ENCODE data around the gene PAGE1.
"Not testable (repeated sequence)": the region's sequence is repeated elsewhere in the genome, so short reads cannot be mapped to it uniquely, and the experiment has no call there.

Gene PAGE1, protein sequence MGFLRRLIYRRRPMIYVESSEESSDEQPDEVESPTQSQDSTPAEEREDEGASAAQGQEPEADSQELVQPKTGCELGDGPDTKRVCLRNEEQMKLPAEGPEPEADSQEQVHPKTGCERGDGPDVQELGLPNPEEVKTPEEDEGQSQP

DNA sequence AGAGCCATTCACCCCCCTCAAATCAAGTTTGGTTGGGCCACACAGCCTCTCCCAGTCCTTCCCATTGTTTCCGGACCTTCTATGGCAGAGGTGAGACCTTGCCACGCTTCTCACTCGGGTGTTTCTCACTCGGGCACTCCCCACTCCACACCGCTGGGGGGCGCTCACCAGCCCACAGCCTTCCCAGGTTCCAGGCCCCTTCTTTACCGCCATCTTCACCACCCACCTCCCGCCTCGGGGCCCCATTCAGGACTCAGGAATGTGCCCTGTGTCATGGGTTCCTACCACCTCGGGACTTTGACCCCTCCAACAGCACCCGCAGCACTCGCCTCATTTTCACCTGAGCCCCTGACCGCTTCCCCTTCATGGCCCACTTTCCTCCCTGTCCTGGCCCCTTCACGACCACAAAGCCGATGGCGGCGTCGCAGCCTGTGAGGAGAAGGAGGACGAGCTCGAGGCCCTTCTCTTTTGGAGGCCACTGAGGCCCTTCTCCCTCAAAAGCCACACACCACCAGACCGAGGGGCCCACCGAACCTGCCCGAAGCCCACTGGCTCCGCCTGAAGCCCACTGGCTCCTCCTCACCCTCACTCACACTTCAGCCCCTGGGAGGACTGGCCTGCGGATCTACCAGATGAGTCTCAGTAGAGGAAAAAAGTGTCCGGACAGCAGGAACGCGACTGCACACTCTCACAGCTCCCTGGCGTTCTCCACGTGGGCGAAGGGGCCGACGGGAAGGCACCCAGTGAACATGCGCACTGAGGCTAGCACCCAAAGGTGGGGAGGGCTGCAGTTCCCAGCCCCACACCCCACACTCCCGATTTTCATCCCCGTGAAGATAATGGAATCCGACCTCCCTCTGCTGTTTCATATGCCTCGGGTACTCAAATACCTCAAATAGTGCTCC, at the start of gene PAGE1:
Gene PAGE1, minus strand, starts transcription at position 709 of the 905 bp plus-strand sequence. CDS start 1,214 bp downstream, outside the sequence.
- ChIA-PET CTCF (no interaction called here), POLR2A (no interaction called here)
- no peak for DNase-seq (ENCODE audit: extremely low spot score)
- TF ChIP-seq CTBP1 (IDR thresholded peaks at IDR 0.05; ENCODE audit: borderline replicate concordance) (no peak), BHLHE40 (IDR thresholded peaks at IDR 0.05; ENCODE audit: borderline replicate concordance) (no peak), TARDBP (IDR thresholded peaks at IDR 0.05) (no peak), ZNF384 (IDR thresholded peaks at IDR 0.05) (no peak), SP1 (IDR thresholded peaks at IDR 0.05) (no peak), ELF4 (IDR thresholded peaks at IDR 0.05) (no peak), ARNT (IDR thresholded peaks at IDR 0.05) (no peak), SUZ12 (IDR thresholded peaks at IDR 0.05) (no peak), LEF1 (IDR thresholded peaks at IDR 0.05; ENCODE audit: borderline replicate concordance) (no peak), HDGF (IDR thresholded peaks at IDR 0.05; ENCODE audit: borderline replicate concordance) (no peak), FOXK2 (IDR thresholded peaks at IDR 0.05) (no peak), FOXA1 (IDR thresholded peaks at IDR 0.05) (no peak), NFRKB (IDR thresholded peaks at IDR 0.05) (no peak)
- TF ChIP-seq, protein P1, sequence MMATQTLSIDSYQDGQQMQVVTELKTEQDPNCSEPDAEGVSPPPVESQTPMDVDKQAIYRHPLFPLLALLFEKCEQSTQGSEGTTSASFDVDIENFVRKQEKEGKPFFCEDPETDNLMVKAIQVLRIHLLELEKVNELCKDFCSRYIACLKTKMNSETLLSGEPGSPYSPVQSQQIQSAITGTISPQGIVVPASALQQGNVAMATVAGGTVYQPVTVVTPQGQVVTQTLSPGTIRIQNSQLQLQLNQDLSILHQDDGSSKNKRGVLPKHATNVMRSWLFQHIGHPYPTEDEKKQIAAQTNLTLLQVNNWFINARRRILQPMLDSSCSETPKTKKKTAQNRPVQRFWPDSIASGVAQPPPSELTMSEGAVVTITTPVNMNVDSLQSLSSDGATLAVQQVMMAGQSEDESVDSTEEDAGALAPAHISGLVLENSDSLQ (IDR thresholded peaks at IDR 0.05) = no peak

DNA sequence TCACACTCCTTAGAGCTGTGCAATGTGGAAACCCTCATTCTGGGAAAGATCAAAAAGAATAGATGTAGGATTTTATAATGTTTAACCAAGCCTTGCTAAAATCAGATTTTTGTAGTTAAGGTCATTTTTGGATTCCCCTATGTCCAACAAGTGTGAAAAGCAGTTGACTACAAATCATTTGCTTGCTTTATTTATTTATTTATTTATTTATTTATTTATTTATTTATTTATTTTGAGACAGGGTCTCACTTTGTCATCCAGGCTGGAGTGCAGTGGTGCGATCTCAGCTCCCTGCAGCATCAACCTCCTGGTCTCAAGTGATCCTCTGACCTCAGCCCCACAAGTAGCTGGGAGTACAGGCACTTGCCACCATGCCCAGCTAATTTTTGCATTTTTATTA, 45.7 kb upstream of the PAGE1 start:
- CTCF ChIA-PET; POLR2A ChIA-PET; DNase-seq (ENCODE audit: extremely low spot score): not testable (repeated sequence)

DNA sequence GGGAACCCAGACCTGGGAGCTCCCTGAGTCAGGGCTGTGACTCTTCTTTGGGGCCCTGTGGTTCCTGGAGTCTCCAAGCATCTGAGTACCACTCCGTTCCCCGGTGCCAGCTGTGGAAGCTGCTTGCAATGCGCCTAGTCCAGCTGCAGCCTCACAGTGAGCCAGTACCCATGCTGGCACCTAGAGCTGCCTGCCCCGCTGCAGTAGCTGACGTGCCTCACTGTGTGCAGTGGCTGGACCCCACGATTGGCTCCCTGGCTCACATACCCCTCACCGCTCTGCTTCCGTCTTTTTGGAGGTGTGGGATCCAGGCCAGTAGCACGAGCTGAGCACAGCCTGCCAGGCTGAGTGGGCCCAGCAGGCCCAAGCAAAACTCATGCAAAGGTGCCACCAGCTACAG, 32.1 kb upstream of the PAGE1 start:
- TF ChIP-seq ZNF384 (IDR thresholded peaks at IDR 0.05) = no peak
- TF ChIP-seq ELF4 (IDR thresholded peaks at IDR 0.05) = no peak
- no peak for TF ChIP-seq L3MBTL2 (conservative IDR thresholded peaks at IDR 0.05)
- TF ChIP-seq FOXM1 (IDR thresholded peaks at IDR 0.05; ENCODE audit: borderline replicate concordance) = no peak
- TF ChIP-seq FOXK2 (IDR thresholded peaks at IDR 0.05) = no peak
- TF ChIP-seq FOXA1 (IDR thresholded peaks at IDR 0.05) = no peak
- TF ChIP-seq ARNT (IDR thresholded peaks at IDR 0.05) = no peak
- TF ChIP-seq CTBP1 (IDR thresholded peaks at IDR 0.05; ENCODE audit: borderline replicate concordance) = no peak
- TF ChIP-seq BHLHE40 (IDR thresholded peaks at IDR 0.05; ENCODE audit: borderline replicate concordance) = no peak
- TF ChIP-seq TARDBP (IDR thresholded peaks at IDR 0.05) = no peak
- no peak for TF ChIP-seq SP1 (IDR thresholded peaks at IDR 0.05)
- TF ChIP-seq, protein P1 (IDR thresholded peaks at IDR 0.05) = no peak
- TF ChIP-seq NFRKB (IDR thresholded peaks at IDR 0.05) = no peak
- no peak for TF ChIP-seq SUZ12 (IDR thresholded peaks at IDR 0.05)
- TF ChIP-seq HDGF (IDR thresholded peaks at IDR 0.05; ENCODE audit: borderline replicate concordance) = no peak
- no peak for TF ChIP-seq LEF1 (IDR thresholded peaks at IDR 0.05; ENCODE audit: borderline replicate concordance)
- ChIA-PET CTCF (no interaction called here), POLR2A (no interaction called here)
- no peak for DNase-seq (ENCODE audit: extremely low spot score)

DNA sequence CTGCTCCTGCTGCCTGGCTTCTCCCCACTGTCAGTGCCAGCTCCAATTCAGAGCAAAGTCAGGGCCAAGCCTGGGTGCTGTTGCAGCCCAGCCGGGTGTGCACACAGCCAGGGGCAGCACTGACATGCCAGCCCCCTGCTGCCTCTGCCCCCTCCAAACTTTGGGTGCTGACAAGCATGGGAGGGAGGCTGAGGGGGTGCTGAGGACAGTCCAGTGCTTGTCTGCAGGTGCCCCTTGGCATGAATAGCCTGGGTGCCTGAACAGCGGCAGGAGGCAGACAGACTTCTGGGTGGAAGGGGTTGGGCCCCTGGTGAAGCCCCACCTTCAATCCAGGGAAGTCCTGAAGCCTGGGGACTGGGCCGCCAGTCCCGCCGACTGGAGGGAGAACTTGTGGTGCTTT, 31.2 kb upstream of the PAGE1 start:
- ChIA-PET CTCF (no interaction called here), POLR2A (no interaction called here)
- TF ChIP-seq, protein P1 (IDR thresholded peaks at IDR 0.05) = no peak
- no peak for DNase-seq (ENCODE audit: extremely low spot score)

DNA sequence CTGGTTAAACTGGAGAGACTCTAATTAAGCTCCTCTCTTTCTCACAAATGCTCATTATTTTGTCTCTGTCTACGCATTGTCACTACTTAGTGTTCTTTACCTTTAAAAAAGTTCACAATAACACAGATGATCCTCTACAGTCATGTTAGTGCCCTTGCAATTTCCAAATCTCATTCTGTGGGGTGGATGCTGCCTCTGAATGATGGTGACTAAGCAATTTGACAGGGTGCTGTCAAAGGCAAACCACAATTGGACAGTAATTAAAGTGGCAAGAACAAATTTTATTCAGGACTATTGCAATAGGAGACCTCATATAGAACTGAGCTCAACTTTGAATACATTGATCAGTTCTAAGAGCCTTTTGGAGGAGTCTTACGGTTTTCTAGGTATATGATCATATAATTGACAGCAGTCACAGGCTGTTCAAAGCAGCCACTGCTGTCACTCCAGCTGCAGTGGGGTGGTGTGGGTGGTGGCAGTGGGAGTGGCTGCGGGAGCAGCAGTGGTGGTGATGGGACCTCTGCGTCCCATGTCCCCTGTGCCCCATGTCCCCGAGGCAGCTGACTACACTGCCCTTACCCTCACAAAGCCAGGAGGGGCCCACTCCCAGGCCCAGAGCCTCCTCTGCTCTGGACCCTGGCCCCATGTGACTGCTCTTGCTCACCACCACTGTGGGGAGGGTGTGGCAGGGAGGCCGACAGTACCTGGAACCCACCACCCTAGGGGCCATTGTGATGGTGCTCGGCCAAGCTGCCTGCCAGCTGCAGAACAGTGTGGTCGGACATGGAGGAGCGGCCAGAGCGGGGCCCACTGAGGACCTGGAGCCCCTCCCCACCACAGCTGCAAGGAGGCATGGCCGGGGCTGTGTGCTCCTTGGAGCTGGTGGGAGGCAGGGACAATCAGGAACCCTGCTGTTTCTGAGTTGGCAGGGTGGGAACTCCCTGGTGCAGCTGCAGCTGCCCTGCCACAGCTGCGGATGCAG, 30.4 kb upstream of the PAGE1 start:
- TF ChIP-seq L3MBTL2 (conservative IDR thresholded peaks at IDR 0.05) (no peak), LEF1 (IDR thresholded peaks at IDR 0.05; ENCODE audit: borderline replicate concordance) (no peak), SP1 (IDR thresholded peaks at IDR 0.05) (no peak), ZNF384 (IDR thresholded peaks at IDR 0.05) (no peak), CTBP1 (IDR thresholded peaks at IDR 0.05; ENCODE audit: borderline replicate concordance) (no peak), ELF4 (IDR thresholded peaks at IDR 0.05) (no peak), ARNT (IDR thresholded peaks at IDR 0.05) (no peak), FOXA1 (IDR thresholded peaks at IDR 0.05) (no peak), FOXK2 (IDR thresholded peaks at IDR 0.05) (no peak), BHLHE40 (IDR thresholded peaks at IDR 0.05; ENCODE audit: borderline replicate concordance) (no peak), NFRKB (IDR thresholded peaks at IDR 0.05) (no peak), SUZ12 (IDR thresholded peaks at IDR 0.05) (no peak), FOXM1 (IDR thresholded peaks at IDR 0.05; ENCODE audit: borderline replicate concordance) (no peak), TARDBP (IDR thresholded peaks at IDR 0.05) (no peak), HDGF (IDR thresholded peaks at IDR 0.05; ENCODE audit: borderline replicate concordance) (no peak)
- TF ChIP-seq, protein P1 (IDR thresholded peaks at IDR 0.05) = no peak
- CTCF ChIA-PET = interaction anchor here (1.0 kb wide), 1 partner anchor 9 kb away, joined by 3 read pairs; no protein-coding TSS in a partner anchor
- POLR2A ChIA-PET = no interaction called here
- DNase-seq (ENCODE audit: extremely low spot score) = no peak
